ENCODE results near the gene PAX5. TPM values are rescaled to one million over a fixed set of nuclear protein-coding genes. Genes with fewer than 3 reads are reported as not detected.

PAX5 gene
- polyA plus RNA-seq, 3 donors = 0.03 to 0.15 TPM; not detected in 1

- WGBS (ENCODE audit: insufficient coverage) = 0% methylated on average over 2 of the region's 4 CpGs
- Histone ChIP-seq H3K4me3 (replicated peaks in 1 of 3; ENCODE audit: low read depth in 2 of 3, low read length in 3 of 3) (no peak overlapping the region), H3K36me3 (replicated peaks in 1 of 2; ENCODE audit: control insufficient read depth in 1 of 2, insufficient read depth in 2 of 2, low read length in 2 of 2) (no peaks in the 10 kb centered on the region), H3K79me2 (ENCODE audit: insufficient read depth, low read length) (no peaks in the 10 kb centered on the region), H3K9ac (ENCODE audit: insufficient read depth, low read length, poor library complexity, severe bottlenecking) (no peak overlapping the region), H3K27ac (ENCODE audit: low read depth in 1 of 2, low read length in 2 of 2) (no peak overlapping the region), H4K20me1 (ENCODE audit: insufficient read depth, low read length) (no peaks in the 10 kb centered on the region), H3K4me2 (replicated peaks; ENCODE audit: extremely low read depth, low read length, poor library complexity, severe bottlenecking) (no peak overlapping the region), H3K9me3 (replicated peaks in 1 of 2; ENCODE audit: control insufficient read depth in 1 of 2, insufficient read depth in 1 of 2, low read length in 2 of 2) (no peaks in the 10 kb centered on the region), H2AFZ (ENCODE audit: insufficient read depth, low read depth, low read length, poor library complexity, severe bottlenecking) (no peak overlapping the region), H3K4me1 (ENCODE audit: control insufficient read depth in 1 of 2, insufficient read depth in 2 of 2, low read length in 2 of 2) (no peaks in the 10 kb centered on the region), H3K27me3 (ENCODE audit: control insufficient read depth in 2 of 2, insufficient read depth in 2 of 2, low read length in 2 of 2) (no peaks in the 10 kb centered on the region)
- H3K27me3 Mint-ChIP-seq (ENCODE audit: low read depth in 3 of 3) = peaks cover 3 to 8% (median 5%) of the 10 kb centered on the region in 3 donors
- no peak overlapping the region for H3K4me3 Mint-ChIP-seq
- no peaks in the 10 kb centered on the region for H3K36me3 Mint-ChIP-seq
- H3K27ac Mint-ChIP-seq = no peak overlapping the region
- no peaks in the 10 kb centered on the region for H3K9me3 Mint-ChIP-seq
- intact Hi-C loops (cut with micrococcal nuclease) = no loop called here
- peaks cover 1% of the 10 kb centered on the region for H3K4me1 Mint-ChIP-seq
- no peak for TF ChIP-seq CTCF (IDR thresholded peaks at IDR 0.05)
- no peak for DNase-seq
Observed at GRCh38 chr9:36808251-36808650, 225.8 kb downstream of the PAX5 start.

- Histone ChIP-seq H4K20me1 (ENCODE audit: insufficient read depth, low read length) (no peaks in the 10 kb centered on the region), H3K4me2 (replicated peaks; ENCODE audit: extremely low read depth, low read length, poor library complexity, severe bottlenecking) (no peak overlapping the region), H2AFZ (ENCODE audit: insufficient read depth, low read depth, low read length, poor library complexity, severe bottlenecking) (no peak overlapping the region), H3K9ac (ENCODE audit: insufficient read depth, low read length, poor library complexity, severe bottlenecking) (no peak overlapping the region), H3K9me3 (replicated peaks in 1 of 2; ENCODE audit: control insufficient read depth in 1 of 2, insufficient read depth in 1 of 2, low read length in 2 of 2) (no peaks in the 10 kb centered on the region), H3K4me1 (ENCODE audit: control insufficient read depth in 1 of 2, insufficient read depth in 2 of 2, low read length in 2 of 2) (no peaks in the 10 kb centered on the region), H3K27ac (ENCODE audit: low read depth in 1 of 2, low read length in 2 of 2) (no peak overlapping the region), H3K27me3 (ENCODE audit: control insufficient read depth in 2 of 2, insufficient read depth in 2 of 2, low read length in 2 of 2) (no peaks in the 10 kb centered on the region), H3K79me2 (ENCODE audit: insufficient read depth, low read length) (no peaks in the 10 kb centered on the region), H3K4me3 (replicated peaks in 1 of 3; ENCODE audit: low read depth in 2 of 3, low read length in 3 of 3) (no peak overlapping the region), H3K36me3 (replicated peaks in 1 of 2; ENCODE audit: control insufficient read depth in 1 of 2, insufficient read depth in 2 of 2, low read length in 2 of 2) (no peaks in the 10 kb centered on the region)
- intact Hi-C loops (cut with micrococcal nuclease) = no loop called here
- peaks cover 1 to 8% (median 5%) of the 10 kb centered on the region in 3 donors for H3K27me3 Mint-ChIP-seq (ENCODE audit: low read depth in 3 of 3)
- no peak overlapping the region for H3K27ac Mint-ChIP-seq
- H3K4me1 Mint-ChIP-seq = peaks cover 1% of the 10 kb centered on the region
- no peak overlapping the region for H3K4me3 Mint-ChIP-seq
- DNase-seq = no peak
- peaks cover 0 to 1% (median 0%) of the 10 kb centered on the region in 7 donors for H3K9me3 Mint-ChIP-seq
- no peaks in the 10 kb centered on the region for H3K36me3 Mint-ChIP-seq
- no peak for TF ChIP-seq CTCF (IDR thresholded peaks at IDR 0.05)
- 38% methylated on average over 4 of the region's 11 CpGs for WGBS (ENCODE audit: insufficient coverage)
Observed at GRCh38 chr9:36803961-36804360, 230.1 kb downstream of the PAX5 start.
